ENCODE data around the gene RAET1E.

DNA sequence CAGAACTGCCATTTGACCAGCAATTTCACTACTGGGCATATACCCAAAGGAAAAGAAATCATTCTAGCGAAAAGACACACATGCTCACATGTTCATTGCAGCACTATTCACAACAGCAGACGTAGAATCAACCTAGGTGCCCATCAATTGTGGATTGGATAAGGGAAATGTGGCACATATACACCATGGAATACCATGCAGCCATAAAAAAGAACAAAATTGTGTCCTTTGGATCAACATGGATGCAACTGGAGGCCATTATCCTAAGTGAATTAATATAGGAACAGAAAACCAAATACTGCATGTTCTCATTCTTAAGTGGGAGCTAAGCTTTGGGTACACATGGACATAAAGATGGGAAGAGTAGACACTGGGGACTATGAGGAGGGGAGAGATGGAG, 16.1 kb downstream of the RAET1E start:
- TF ChIP-seq YY1 (IDR thresholded peaks at IDR 0.05; ENCODE audit: insufficient read depth, insufficient read length) = no peak
- no peak for TF ChIP-seq ZNF274 (IDR thresholded peaks at IDR 0.05; ENCODE audit: low read depth, low read length)
- TF ChIP-seq SUZ12 (IDR thresholded peaks at IDR 0.05; ENCODE audit: extremely low read depth, insufficient read depth, insufficient read length) = no peak

All from NT2/D1 (cell line).